Brain microvascular endothelial cell (primary cell): ENCODE data around the gene ADAMTS2.

ENCODE experiments used
- DNase-seq: peaks from one replicate; pipeline ENCODE4 v3.0.0-alpha.2; 2020
- H3K27ac ChIP-seq: fragments of 250-450 bp; sonication (Bioruptor Pico); 2 replicates; pipeline ENCODE4 v1.5.1; 2020; ENCODE audit warnings: mild to moderate bottlenecking, moderate library complexity
- H3K27me3 ChIP-seq: fragments of 250-450 bp; sonication (Bioruptor Pico); replicated peaks from 2 replicates; pipeline ENCODE4 v1.5.1; 2020; ENCODE audit warnings: mild to moderate bottlenecking
- H3K36me3 ChIP-seq: fragments of 250-450 bp; sonication (Bioruptor Pico); replicated peaks from 2 replicates; pipeline ENCODE4 v1.5.1; 2020; ENCODE audit warnings: mild to moderate bottlenecking
- H3K4me3 ChIP-seq: 2 replicates; pipeline ENCODE4 v1.5.1; 2011; ENCODE audit warnings: low read depth, mild to moderate bottlenecking, control low read depth, low read length, moderate library complexity
- in situ Hi-C: cut with HindIII; loops from 2 replicates; pipeline ENCODE4 v1.10.0; 2017; ENCODE audit warnings: low sequenced_read_pairs, low pct_ligation_motif_present
- TF ChIP-seq, protein P1 (sequence below): IDR thresholded peaks from 2 replicates; pipeline ENCODE4 v1.5.1; 2011; ENCODE audit warnings: low read depth, mild to moderate bottlenecking, moderate library complexity, low read length, control low read depth, inconsistent platforms; ENCODE audit errors: missing control alignments

Gene ADAMTS2

DNA sequence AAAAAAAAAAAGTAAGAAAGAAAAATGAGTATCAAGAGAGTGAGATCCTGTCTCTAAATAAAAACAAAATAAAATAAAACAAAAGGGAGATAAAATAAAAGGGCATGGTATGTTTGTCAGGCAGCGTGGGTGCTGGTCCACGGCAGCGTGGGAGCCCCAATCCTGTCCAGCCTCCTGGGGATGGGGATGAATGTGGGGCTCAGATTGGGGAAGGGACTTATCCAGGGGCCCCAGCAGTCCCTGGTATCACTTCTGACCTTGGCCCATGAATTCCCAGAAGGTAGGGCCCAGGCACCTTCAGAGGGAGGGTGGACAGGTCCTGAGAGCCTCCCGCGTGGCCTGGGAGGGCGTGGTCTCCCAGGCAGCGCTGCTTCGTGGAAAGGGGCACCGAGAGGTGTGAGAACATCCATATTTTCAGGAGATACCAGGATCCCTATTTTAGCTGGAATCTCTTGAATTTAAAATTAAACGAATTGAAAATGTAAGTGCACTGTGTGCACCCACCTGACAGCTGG, 213.9 kb downstream of the ADAMTS2 start:
- no peak for DNase-seq
- H3K27me3 ChIP-seq = no peaks in the 10 kb centered on the region
- in situ Hi-C loops = no loop called here
- TF ChIP-seq, protein P1, sequence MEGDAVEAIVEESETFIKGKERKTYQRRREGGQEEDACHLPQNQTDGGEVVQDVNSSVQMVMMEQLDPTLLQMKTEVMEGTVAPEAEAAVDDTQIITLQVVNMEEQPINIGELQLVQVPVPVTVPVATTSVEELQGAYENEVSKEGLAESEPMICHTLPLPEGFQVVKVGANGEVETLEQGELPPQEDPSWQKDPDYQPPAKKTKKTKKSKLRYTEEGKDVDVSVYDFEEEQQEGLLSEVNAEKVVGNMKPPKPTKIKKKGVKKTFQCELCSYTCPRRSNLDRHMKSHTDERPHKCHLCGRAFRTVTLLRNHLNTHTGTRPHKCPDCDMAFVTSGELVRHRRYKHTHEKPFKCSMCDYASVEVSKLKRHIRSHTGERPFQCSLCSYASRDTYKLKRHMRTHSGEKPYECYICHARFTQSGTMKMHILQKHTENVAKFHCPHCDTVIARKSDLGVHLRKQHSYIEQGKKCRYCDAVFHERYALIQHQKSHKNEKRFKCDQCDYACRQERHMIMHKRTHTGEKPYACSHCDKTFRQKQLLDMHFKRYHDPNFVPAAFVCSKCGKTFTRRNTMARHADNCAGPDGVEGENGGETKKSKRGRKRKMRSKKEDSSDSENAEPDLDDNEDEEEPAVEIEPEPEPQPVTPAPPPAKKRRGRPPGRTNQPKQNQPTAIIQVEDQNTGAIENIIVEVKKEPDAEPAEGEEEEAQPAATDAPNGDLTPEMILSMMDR = no peak
- H3K4me3 ChIP-seq = no peak overlapping the region
- H3K36me3 ChIP-seq = peaks cover 14% of the 10 kb centered on the region
- no peak overlapping the region for H3K27ac ChIP-seq

DNA sequence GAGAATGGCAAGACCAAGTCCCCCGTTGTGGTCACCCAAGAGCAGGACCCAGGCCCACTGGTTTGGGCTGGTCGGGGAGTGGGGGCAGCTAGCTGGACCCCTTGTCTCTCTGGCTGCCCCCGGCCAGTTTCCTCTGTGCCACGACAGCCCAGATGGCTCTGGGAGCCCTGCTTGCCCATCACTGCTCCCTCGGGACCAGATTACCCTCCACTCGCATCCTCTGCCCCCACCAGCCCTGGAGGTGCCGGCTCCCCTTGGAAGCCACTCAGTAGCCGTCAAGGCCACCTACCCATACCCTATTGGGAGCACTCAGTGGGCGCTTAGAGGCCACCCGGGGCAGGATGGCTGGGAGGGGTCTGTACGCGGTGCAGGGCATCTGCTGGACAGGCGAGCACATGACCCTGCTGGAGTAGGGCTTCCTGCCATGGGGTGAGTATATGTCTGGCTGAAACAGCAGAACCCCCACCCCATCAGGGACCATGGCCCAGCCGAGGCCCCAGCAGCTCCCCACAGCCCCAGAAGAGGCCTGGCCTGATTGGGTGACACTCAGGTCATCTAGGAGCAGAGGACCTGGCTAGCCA, 215.1 kb downstream of the ADAMTS2 start:
- TF ChIP-seq, protein P1 = no peak
- in situ Hi-C loops = no loop called here
- DNase-seq = no peak
- Histone ChIP-seq H3K4me3 (no peak overlapping the region), H3K27ac (no peak overlapping the region), H3K36me3 (peaks cover 14% of the 10 kb centered on the region), H3K27me3 (no peaks in the 10 kb centered on the region)

DNA sequence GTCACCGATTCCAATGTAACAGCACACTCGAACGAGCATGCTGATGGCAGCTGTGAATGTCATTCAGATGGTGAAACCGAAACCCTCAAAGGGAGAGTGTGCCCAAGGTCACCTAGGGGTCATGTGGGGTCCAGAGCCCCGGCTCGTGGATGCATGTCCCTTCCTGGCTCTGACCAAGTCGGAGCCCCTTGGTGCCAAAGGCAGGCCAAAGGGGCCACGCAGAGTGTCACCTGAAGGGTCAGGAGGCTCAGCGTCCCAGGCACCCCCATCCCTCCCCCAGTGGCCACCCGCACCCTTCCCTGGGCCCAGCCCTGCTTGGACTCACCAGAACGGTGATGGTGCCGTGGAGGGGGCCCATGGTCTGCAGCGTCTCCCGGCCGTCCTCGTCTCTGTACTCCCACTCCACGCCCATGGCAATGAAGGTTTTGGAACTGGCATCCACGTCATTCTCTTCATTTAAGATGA, 215.6 kb downstream of the ADAMTS2 start:
- no peaks in the 10 kb centered on the region for H3K27me3 ChIP-seq
- in situ Hi-C loops = no loop called here
- H3K27ac ChIP-seq = no peak overlapping the region
- H3K4me3 ChIP-seq = no peak overlapping the region
- peaks cover 14% of the 10 kb centered on the region for H3K36me3 ChIP-seq
- no peak for DNase-seq
- TF ChIP-seq, protein P1 = no peak

DNA sequence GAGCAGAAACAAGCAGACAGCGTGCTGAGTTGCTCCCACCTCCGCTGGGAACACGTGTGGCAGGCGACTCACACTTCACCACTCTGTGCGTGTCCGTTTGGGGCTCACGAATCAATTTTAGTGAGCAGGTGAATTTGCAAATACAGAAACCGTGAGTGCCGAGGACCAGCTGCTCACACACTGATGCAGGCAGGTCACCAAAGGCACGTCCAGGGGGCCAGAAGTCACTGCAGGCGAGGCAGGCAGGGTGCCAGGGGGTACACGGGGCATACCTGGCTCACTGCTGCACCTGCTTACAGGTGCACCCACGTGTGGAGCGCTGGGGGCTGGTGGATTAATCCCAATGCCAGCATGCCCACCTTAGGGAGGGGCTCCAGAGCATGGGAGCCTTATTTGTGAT, 216.3 kb downstream of the ADAMTS2 start:
- Histone ChIP-seq H3K4me3 (no peak overlapping the region), H3K27ac (no peak overlapping the region), H3K36me3 (peaks cover 14% of the 10 kb centered on the region), H3K27me3 (no peaks in the 10 kb centered on the region)
- in situ Hi-C loops = no loop called here
- TF ChIP-seq, protein P1 = no peak
- DNase-seq = no peak

DNA sequence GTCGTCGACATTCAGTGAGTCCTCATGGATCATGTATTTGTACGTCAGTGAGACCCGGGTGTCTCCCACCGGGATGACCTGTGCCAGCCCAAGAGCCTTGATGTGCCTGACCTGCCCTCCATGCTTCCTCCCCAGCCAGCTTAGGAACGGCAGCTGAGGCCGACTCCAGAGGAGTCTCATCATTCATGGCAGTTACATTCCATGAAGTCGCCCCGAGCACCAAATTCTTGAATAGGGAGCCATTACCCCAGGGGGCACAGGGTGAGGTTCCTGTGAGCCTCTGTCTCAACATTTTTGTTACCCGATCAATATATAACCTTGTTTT, 217.3 kb downstream of the ADAMTS2 start:
- TF ChIP-seq, protein P1 = no peak
- Histone ChIP-seq H3K27ac (no peak overlapping the region), H3K4me3 (no peak overlapping the region), H3K36me3 (peaks cover 14% of the 10 kb centered on the region), H3K27me3 (no peaks in the 10 kb centered on the region)
- in situ Hi-C loops = no loop called here
- no peak for DNase-seq
